Hepatocyte (in vitro differentiated cells): ENCODE measurements around the gene HVCN1. TPM values are rescaled to one million over a fixed set of nuclear protein-coding genes. Genes with fewer than 3 reads are reported as not detected.

Experiments used
- DNase-seq: peaks from one replicate; pipeline ENCODE4 v3.0.0-alpha.2; 2016; ENCODE audit warnings: low spot score
- H2AFZ ChIP-seq: fragments of 200-600 bp; sonication (generic); 2 replicates; pipeline ENCODE4 v1.6.0; 2016; ENCODE audit warnings: antibody characterized with exemption, mild to moderate bottlenecking
- H3K27ac ChIP-seq: fragments of 200-600 bp; sonication (generic); 2 replicates; pipeline ENCODE4 v1.5.1; 2016; ENCODE audit warnings: mild to moderate bottlenecking
- H3K27me3 ChIP-seq: fragments of 200-600 bp; sonication (generic); 2 replicates; pipeline ENCODE4 v1.6.1; 2016
- H3K36me3 ChIP-seq: fragments of 200-600 bp; sonication (generic); replicated peaks from 2 replicates; pipeline ENCODE4 v1.5.1; 2016; ENCODE audit warnings: low read depth; ENCODE audit not compliant: insufficient read depth
- H3K4me1 ChIP-seq: fragments of 200-600 bp; sonication (generic); 2 replicates; pipeline ENCODE4 v1.5.1; 2016; ENCODE audit warnings: mild to moderate bottlenecking, moderate library complexity; ENCODE audit not compliant: insufficient read depth
- H3K4me2 ChIP-seq: fragments of 200-600 bp; sonication (generic); 2 replicates; pipeline ENCODE4 v1.6.0; 2016
- H3K4me3 ChIP-seq: fragments of 200-600 bp; sonication (generic); 2 replicates; pipeline ENCODE4 v1.5.1; 2016; ENCODE audit warnings: mild to moderate bottlenecking
- H3K79me2 ChIP-seq: fragments of 200-600 bp; sonication (generic); 2 replicates; pipeline ENCODE4 v1.6.0; 2017; ENCODE audit warnings: mild to moderate bottlenecking
- H3K9me2 ChIP-seq: fragments of 200-600 bp; sonication (generic); replicated peaks from 2 replicates; pipeline ENCODE4 v1.6.0; 2017; ENCODE audit warnings: mild to moderate bottlenecking; ENCODE audit not compliant: insufficient read depth
- H3K9me3 ChIP-seq: fragments of 200-600 bp; sonication (generic); 2 replicates; pipeline ENCODE4 v1.5.1; 2016; ENCODE audit warnings: low read depth, mild to moderate bottlenecking
- H4K20me1 ChIP-seq: fragments of 200-600 bp; sonication (generic); 2 replicates; pipeline ENCODE4 v1.6.0; 2016; ENCODE audit warnings: mild to moderate bottlenecking; ENCODE audit not compliant: insufficient read depth, poor library complexity, severe bottlenecking
- CTCF ChIP-seq: fragments of 200-600 bp; sonication (generic); IDR thresholded peaks from 2 replicates; pipeline ENCODE4 v1.5.1; 2016; ENCODE audit warnings: antibody characterized with exemption, mild to moderate bottlenecking; ENCODE audit not compliant: poor library complexity
- EZH2 ChIP-seq: fragments of 200-600 bp; sonication (generic); IDR thresholded peaks from 2 replicates; pipeline ENCODE4 v1.6.1; 2016; ENCODE audit warnings: antibody characterized with exemption, mild to moderate bottlenecking, borderline replicate concordance
- EZH2phosphoT487 ChIP-seq: fragments of 200-600 bp; sonication (generic); IDR thresholded peaks from one replicate; pipeline ENCODE4 v1.6.1; 2018; ENCODE audit warnings: antibody characterized with exemption, mild to moderate bottlenecking, low read depth, moderate library complexity; ENCODE audit not compliant: unreplicated experiment, severe bottlenecking
- WGBS: methylation state at CpG from one replicate; pipeline ENCODE4 v1.1.6; 2016; ENCODE audit warnings: low lambda C conversion rate; ENCODE audit errors: missing lambda C conversion rate; 5-methylcytosine and 5-hydroxymethylcytosine counted together
- polyA plus RNA-seq: library from polyadenylated mRNA; unstranded; fragments of >200 nt; fragmentation: Nextera tagmentation; extraction: Ambion mirVana; gene quantifications from 2 replicates; pipeline ENCODE4 v1.2.1, GENCODE V29; 2016
- total RNA-seq: library from RNA; depleted of rRNA; stranded (reverse); fragments of >200 nt; gene quantifications from 2 replicates; pipeline ENCODE4 v1.2.3, GENCODE V29; 2014

The HVCN1 gene
- total and polyA plus RNA-seq, 2 experiments from 2014 or later, result 5.8 to 8.9 TPM

DNA sequence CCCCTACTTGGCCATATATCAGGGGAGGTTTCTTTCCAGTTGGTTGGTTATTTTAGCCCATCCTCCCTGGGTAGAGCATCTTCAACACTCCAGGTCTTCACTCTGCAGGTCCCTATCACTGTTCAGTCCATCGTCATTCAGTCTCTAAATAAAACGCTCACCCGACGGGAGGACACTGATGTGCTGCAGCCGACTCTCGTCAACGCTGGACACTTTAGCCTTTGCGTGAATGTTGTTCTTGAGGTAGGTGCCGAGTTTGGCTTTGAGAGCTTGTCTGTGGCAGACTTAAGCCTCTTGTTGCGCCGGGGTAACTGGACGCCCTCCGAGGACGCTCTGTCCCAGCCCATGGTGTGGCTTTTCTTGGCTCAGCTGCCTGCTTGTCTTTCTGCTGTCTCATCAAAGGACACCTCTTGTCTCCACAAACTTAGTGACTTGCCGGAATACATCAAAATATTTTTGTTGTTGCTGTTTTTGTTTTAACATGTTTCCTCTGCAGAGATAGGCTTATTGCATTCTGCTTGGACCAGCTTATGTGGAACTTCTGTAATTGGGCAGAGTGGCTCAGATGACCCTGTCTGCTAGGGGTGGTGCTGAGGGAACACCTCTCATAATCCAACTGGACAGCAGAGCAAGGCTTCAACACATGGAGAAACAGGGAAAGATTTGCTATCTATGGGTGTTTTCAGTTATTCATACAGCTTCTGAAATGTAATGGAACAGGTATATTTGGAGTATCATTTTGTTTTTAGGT, 48.5 kb downstream of the HVCN1 start:
- Histone ChIP-seq H3K9me2 (no peaks in the 10 kb centered on the region), H2AFZ (no peak overlapping the region), H3K9me3 (no peaks in the 10 kb centered on the region), H3K36me3 (no peaks in the 10 kb centered on the region), H3K27me3 (no peaks in the 10 kb centered on the region), H3K4me3 (no peak overlapping the region), H3K4me2 (no peak overlapping the region), H4K20me1 (no peaks in the 10 kb centered on the region), H3K4me1 (no peaks in the 10 kb centered on the region), H3K79me2 (no peaks in the 10 kb centered on the region), H3K27ac (no peak overlapping the region)
- 92% methylated on average over 15 of the region's 15 CpGs for WGBS
- DNase-seq, result no peak
- no peak for TF ChIP-seq EZH2
- no peak for TF ChIP-seq CTCF
- no peak for TF ChIP-seq EZH2phosphoT487

DNA sequence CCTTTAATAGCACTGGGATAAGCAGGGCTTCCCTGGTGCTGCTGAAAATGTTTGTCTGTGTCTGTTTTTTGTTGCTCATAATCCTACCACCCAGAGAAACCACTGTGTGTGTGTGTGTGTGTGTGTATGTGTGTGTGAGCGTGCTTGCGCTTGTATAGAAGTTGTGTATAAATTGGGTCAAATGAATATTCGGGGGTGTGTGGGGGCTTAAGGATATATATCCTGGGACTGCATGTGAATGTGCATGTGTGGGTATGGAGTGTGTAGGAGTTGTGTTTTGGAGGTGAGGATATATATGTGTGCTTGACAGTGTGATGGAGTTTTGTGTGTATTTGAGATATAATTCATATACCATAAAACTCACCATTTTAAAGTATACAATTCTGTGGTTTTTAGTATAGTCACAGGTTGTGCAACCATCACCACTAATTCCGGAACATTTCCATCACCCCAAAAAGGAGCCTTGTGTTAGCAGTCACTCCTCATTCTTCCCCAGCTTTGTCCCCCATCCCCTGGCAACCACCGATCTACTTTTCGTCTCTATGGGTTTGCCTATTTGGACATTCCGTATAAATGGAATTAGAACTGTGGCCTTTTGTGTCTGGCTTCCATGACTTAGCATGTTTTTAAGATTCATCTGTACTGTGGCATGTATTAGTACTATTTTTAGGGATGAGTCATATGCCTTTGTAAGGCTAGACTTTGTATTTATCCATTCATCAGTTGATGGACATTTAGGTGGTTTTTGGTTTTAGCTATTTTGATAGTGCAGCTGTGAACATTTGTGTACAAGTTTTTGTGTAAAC, 49.4 kb downstream of the HVCN1 start:
- Histone ChIP-seq H3K36me3 (no peaks in the 10 kb centered on the region), H3K4me1 (no peaks in the 10 kb centered on the region), H4K20me1 (no peaks in the 10 kb centered on the region), H3K9me3 (no peaks in the 10 kb centered on the region), H3K27ac (no peak overlapping the region), H3K27me3 (no peaks in the 10 kb centered on the region), H3K4me3 (no peak overlapping the region), H3K79me2 (no peaks in the 10 kb centered on the region), H3K9me2 (no peaks in the 10 kb centered on the region), H2AFZ (no peak overlapping the region), H3K4me2 (no peak overlapping the region)
- WGBS, result 97% methylated on average over 7 of the region's 7 CpGs
- DNase-seq, result no peak
- TF ChIP-seq CTCF, result no peak
- no peak for TF ChIP-seq EZH2phosphoT487
- TF ChIP-seq EZH2, result no peak

GRCh38 chr12:110638796-110639195, 50.1 kb downstream of the HVCN1 start:
- Histone ChIP-seq H3K36me3 (no peaks in the 10 kb centered on the region), H2AFZ (no peak overlapping the region), H3K79me2 (no peaks in the 10 kb centered on the region), H4K20me1 (no peaks in the 10 kb centered on the region), H3K9me2 (no peaks in the 10 kb centered on the region), H3K4me2 (no peak overlapping the region), H3K4me3 (no peak overlapping the region), H3K27ac (no peak overlapping the region), H3K27me3 (no peaks in the 10 kb centered on the region), H3K9me3 (no peaks in the 10 kb centered on the region), H3K4me1 (no peaks in the 10 kb centered on the region)
- no peak for TF ChIP-seq CTCF
- 94% methylated on average over 5 of the region's 5 CpGs for WGBS
- DNase-seq, result no peak
